ENCODE data around the gene MADCAM1.

The MADCAM1 gene

DNA sequence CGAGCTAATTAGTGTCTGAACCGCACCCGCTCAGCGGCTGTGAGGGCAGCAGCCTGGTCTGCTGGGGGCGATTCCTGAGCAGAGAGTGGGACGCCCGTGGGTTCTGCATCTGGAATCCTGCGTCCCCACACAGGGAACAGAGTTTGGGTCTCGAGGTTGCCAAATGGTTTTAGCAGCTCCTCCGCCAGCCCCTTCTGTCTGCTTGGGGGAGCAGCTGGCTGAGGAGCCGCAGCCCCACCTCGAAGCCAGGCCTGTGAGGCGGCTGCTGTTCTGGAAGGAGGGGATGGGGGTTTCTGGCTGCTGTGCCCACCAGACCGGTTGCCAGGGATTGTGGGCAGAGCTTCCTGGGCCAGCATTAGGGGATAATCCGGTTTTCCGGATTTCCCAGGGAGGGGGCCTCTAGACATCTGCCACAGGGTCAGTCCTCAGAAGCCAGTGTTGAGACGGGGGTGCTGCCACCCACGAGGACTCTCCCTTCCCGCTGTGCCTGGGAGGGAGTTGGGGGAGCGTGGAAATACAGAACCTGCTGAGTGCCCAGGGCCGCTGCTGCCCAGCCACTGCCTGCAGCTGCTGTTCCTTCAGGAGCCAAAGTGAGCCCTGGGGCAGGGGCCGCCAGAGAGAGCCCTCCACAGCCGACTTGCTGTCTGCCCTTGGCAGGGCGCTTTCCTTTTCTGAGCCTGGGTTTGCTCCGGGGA is 37.2 kb downstream of the MADCAM1 start:
- H3K27ac ChIP-seq: peak overlapping the region; percentile 97
- no peaks in the 10 kb centered on the region for H3K9me3 ChIP-seq
- TF ChIP-seq, protein P1, sequence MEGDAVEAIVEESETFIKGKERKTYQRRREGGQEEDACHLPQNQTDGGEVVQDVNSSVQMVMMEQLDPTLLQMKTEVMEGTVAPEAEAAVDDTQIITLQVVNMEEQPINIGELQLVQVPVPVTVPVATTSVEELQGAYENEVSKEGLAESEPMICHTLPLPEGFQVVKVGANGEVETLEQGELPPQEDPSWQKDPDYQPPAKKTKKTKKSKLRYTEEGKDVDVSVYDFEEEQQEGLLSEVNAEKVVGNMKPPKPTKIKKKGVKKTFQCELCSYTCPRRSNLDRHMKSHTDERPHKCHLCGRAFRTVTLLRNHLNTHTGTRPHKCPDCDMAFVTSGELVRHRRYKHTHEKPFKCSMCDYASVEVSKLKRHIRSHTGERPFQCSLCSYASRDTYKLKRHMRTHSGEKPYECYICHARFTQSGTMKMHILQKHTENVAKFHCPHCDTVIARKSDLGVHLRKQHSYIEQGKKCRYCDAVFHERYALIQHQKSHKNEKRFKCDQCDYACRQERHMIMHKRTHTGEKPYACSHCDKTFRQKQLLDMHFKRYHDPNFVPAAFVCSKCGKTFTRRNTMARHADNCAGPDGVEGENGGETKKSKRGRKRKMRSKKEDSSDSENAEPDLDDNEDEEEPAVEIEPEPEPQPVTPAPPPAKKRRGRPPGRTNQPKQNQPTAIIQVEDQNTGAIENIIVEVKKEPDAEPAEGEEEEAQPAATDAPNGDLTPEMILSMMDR (IDR thresholded peaks at IDR 0.05): no peak
- H3K27me3 ChIP-seq: no peaks in the 10 kb centered on the region
- peaks cover 22 to 33% (median 31%) of the 10 kb centered on the region in 3 donors for H3K36me3 ChIP-seq
- intact Hi-C loops (cut with DNase I; ENCODE audit: low total_unique reads): no loop called here
- H3K4me3 ChIP-seq: peak overlapping the region; percentile 78 to 90
- DNase-seq: no peak
- H3K4me1 ChIP-seq: peaks cover 7 to 38% (median 31%) of the 10 kb centered on the region in 4 donors

DNA sequence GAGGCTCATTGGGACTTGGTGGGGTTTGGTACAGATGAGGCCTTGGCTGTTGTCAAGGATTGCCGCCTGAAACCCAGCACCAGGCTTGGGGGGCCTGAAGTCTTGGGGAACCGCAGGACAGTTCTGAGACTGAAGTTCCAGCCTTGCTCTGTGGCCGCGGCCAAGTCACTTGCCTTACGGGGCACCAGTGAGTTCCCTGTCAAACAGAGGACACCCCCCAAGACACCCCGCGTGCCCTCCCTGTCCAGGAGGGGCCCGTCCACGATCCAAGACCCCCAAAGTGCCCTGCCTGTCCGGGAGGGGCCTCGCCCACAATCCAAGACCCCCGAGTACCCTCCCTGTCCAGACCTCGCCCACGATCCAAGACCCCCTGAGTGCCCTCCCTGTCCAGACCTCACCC is 37.8 kb downstream of the MADCAM1 start:
- DNase-seq: no peak
- TF ChIP-seq, protein P1 (IDR thresholded peaks at IDR 0.05): no peak
- Histone ChIP-seq H3K9me3 (no peaks in the 10 kb centered on the region), H3K27me3 (no peaks in the 10 kb centered on the region), H3K27ac (peak overlapping the region; percentile 97), H3K36me3 (peaks cover 27 to 39% (median 37%) of the 10 kb centered on the region in 3 donors), H3K4me1 (peaks cover 7 to 43% (median 31%) of the 10 kb centered on the region in 4 donors), H3K4me3 (peak overlapping the region; percentile 78 to 90)
- intact Hi-C loops (cut with DNase I; ENCODE audit: low total_unique reads): no loop called here

DNA sequence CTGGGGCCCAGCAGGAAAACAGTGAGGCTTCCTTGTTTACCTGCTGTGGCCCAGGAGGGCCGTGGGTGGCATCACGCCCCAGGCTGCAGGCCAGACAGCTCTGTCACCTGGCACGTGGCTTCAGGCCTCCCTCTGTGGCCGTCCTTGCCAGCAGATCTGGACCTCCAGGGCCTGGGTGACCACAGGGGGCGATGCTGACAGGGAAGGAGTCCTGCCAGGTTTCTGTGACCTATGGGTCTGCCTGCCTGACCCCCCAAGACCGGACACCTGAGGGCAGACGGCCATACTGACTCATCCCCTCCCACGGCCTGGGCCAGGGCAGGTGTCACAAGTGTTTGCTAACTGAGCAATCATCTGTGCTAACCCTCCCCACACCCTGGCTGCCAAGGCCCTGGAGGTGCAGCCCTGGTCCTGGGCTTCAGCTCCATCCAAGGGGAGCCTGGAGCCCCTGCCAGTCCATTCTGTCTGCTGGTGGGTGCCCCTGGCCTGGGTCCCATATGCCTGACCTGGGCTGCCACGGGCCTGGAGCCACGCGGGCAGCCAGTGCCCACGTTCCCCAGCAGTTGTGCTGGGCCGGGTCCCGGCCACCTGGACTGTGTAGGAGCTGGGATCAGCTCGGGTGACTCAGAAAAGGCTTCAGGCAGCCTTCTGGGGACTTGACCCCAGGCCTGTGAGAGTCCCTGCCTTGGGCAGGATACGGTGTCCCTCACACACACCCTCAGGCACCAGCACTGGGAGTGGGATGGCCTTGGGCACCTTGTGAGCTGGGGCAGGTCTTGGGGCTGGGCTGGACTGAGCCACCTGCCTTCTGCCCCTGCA is 38.9 kb downstream of the MADCAM1 start:
- intact Hi-C loops (cut with DNase I; ENCODE audit: low total_unique reads): no loop called here
- H3K4me1 ChIP-seq: peaks cover 7 to 45% (median 31%) of the 10 kb centered on the region in 4 donors
- no peaks in the 10 kb centered on the region for H3K27me3 ChIP-seq
- no peaks in the 10 kb centered on the region for H3K9me3 ChIP-seq
- no peak overlapping the region for H3K27ac ChIP-seq
- H3K36me3 ChIP-seq: peaks cover 33 to 46% (median 44%) of the 10 kb centered on the region in 3 donors
- H3K4me3 ChIP-seq: no peak overlapping the region
- DNase-seq: no peak
- TF ChIP-seq, protein P1 (IDR thresholded peaks at IDR 0.05): no peak

DNA sequence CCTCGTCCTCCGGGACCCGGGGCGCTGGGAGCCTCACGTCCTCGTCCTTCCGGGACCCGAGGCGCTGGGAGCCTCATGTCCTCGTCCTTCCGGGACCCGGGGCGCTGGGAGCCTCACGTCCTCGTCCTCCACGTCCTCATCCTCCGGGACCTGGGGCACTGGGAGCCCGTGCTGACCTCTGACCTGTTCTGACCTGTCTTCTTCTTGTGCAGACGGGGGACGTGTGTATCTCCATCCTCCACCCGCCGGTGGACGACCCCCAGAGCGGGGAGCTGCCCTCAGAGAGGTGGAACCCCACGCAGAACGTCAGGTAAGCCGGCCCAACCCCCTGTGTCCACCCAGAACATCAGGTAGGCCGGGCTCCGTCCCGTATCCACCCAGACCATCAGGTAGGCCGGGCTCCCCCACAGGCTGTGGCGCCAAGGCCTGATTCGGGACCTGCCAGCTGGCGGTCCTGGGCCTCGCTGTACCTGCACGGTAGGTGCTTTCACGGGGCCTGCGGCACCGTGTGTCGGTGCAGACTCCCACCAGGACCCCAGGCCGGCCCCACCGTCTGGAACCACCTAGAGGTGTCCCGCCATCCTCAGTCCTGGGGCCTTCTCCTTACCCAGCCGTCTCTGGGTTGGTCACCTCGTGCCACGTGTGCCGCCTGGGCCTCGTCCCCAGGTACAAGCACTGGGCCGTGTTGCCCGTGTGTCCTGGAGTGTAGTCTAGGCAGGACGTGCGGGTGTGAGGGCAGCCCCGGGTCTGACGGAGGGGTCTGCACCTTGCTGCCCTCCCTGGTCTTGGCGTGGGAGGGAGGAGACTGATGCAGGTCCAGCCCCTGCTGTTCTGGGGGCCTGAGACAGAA is 40.0 kb downstream of the MADCAM1 start:
- Histone ChIP-seq H3K4me1 (peaks cover 7 to 40% (median 28%) of the 10 kb centered on the region in 4 donors), H3K4me3 (no peak overlapping the region), H3K9me3 (no peaks in the 10 kb centered on the region), H3K27me3 (no peaks in the 10 kb centered on the region), H3K36me3 (peaks cover 38 to 51% (median 51%) of the 10 kb centered on the region in 3 donors), H3K27ac (no peak overlapping the region)
- no peak for DNase-seq
- TF ChIP-seq, protein P1 (IDR thresholded peaks at IDR 0.05): no peak
- intact Hi-C loops (cut with DNase I; ENCODE audit: low total_unique reads): no loop called here

DNA sequence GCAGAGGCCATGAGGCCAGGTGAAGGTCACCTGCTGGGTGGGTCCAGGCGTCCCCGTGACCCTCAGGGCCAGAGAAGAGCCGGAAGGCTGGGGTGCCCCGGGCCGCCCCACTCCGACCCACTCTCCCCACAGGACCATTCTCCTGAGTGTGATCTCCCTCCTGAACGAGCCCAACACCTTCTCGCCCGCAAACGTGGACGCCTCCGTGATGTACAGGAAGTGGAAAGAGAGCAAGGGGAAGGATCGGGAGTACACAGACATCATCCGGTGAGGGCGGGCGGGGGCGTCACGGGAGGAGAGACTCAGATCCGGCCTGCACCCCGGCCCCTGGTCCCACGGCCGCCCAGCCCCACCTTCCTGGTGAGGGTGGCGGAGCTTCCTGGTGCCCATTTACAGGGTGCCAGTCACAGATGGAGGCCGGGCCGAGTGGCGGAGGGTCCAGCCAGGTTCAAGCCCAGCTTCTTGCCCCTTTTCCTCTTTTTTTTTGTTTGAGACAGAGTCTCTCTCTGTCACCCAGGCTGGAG is 40.7 kb downstream of the MADCAM1 start:
- no peak overlapping the region for H3K4me3 ChIP-seq
- intact Hi-C loops (cut with DNase I; ENCODE audit: low total_unique reads): no loop called here
- no peaks in the 10 kb centered on the region for H3K27me3 ChIP-seq
- peaks cover 7 to 40% (median 28%) of the 10 kb centered on the region in 4 donors for H3K4me1 ChIP-seq
- no peaks in the 10 kb centered on the region for H3K9me3 ChIP-seq
- peaks cover 45 to 58% (median 57%) of the 10 kb centered on the region in 3 donors for H3K36me3 ChIP-seq
- TF ChIP-seq, protein P1 (IDR thresholded peaks at IDR 0.05): no peak
- H3K27ac ChIP-seq: no peak overlapping the region
- no peak for DNase-seq
